Stimulated activated CD8-positive, alpha-beta memory T cell treated with anti-CD3 and anti-CD28 coated beads, Interleukin-7, amount 100 ng/mL, for 24 hours (primary cell): Measurements from ENCODE around the gene TIMELESS.
"Not testable (repeated sequence)": the region's sequence is repeated elsewhere in the genome, so short reads cannot be mapped to it uniquely, and the experiment has no call there.

ENCODE experiments used
- DNase-seq: peaks from one replicate; pipeline ENCODE4 v3.0.0-alpha.2; 2020; ENCODE audit warnings: low read depth

TIMELESS gene

GRCh38 chr12:56462565-56462964, 13.3 kb upstream of the TIMELESS start:
- DNase-seq = no peak

- DNase-seq = no peak
These were observed 12.3 kb upstream of the TIMELESS start for GRCh38 chr12:56461235-56462159.

GRCh38 chr12:56457817-56458216, 8.6 kb upstream of the TIMELESS start:
- no peak for DNase-seq

GRCh38 chr12:56454557-56454956, 5.3 kb upstream of the TIMELESS start, which contains the start of gene MIP:
TSS of gene MIP (minus strand) at chr12:56454657. CDS start at chr12:56454613, 44 bp downstream.
- DNase-seq = no peak

GRCh38 chr12:56451147-56451546, 1.9 kb upstream of the TIMELESS start:
- no peak for DNase-seq

- DNase-seq = no peak
These were observed 1.0 kb upstream of the TIMELESS start for GRCh38 chr12:56450241-56450640.

- no peak for DNase-seq
These were observed 377 bp upstream of the TIMELESS start for GRCh38 chr12:56449622-56449984.

GRCh38 chr12:56443208-56443607, 6.0 kb downstream of the TIMELESS start:
- DNase-seq = not testable (repeated sequence)

GRCh38 chr12:56437430-56438176, 11.6 kb downstream of the TIMELESS start:
- no peak for DNase-seq

- DNase-seq = no peak
These were observed 14.4 kb downstream of the TIMELESS start for GRCh38 chr12:56434828-56435227.

- no peak for DNase-seq
These were observed 17.4 kb downstream of the TIMELESS start for GRCh38 chr12:56431850-56432249.

- DNase-seq = no peak
These were observed 17.9 kb downstream of the TIMELESS start for GRCh38 chr12:56431288-56431687.

- no peak for DNase-seq
These were observed 23.2 kb downstream of the TIMELESS start for GRCh38 chr12:56425940-56426438.

- DNase-seq = no peak
These were observed 24.0 kb downstream of the TIMELESS start for GRCh38 chr12:56425193-56425592.

GRCh38 chr12:56420411-56420810, 28.8 kb downstream of the TIMELESS start:
- no peak for DNase-seq

GRCh38 chr12:56417739-56418138, 31.5 kb downstream of the TIMELESS start:
- no peak for DNase-seq

GRCh38 chr12:56414401-56414800, 34.8 kb downstream of the TIMELESS start:
- no peak for DNase-seq

- DNase-seq = no peak
These were observed 35.8 kb downstream of the TIMELESS start for GRCh38 chr12:56413392-56413791.

GRCh38 chr12:56411781-56412639, 37.2 kb downstream of the TIMELESS start:
- DNase-seq = no peak

- no peak for DNase-seq
These were observed 38.5 kb downstream of the TIMELESS start for GRCh38 chr12:56410768-56411167.

- DNase-seq = no peak
These were observed 40.3 kb downstream of the TIMELESS start for GRCh38 chr12:56408799-56409417.
